Measurements from ENCODE around the gene FAM217B. TPM values are rescaled to one million over a fixed set of nuclear protein-coding genes. Genes with fewer than 3 reads are reported as not detected.
A peak's percentile ranks its signal among the peaks of the same experiment; 100 is the strongest.

The FAM217B gene
- total and polyA plus RNA-seq, 2 donors (not counting 1 experiment from before 2014, with no cell fraction given) = 3.5 to 6.3 TPM

GRCh38 chr20:59931511-59932312, 8.5 kb upstream of the FAM217B start:
- H3K27me3 ChIP-seq (ENCODE audit: control insufficient read depth, insufficient read depth, low read length) = no peaks in the 10 kb centered on the region
- H3K9me3 ChIP-seq (ENCODE audit: control insufficient read depth, insufficient read depth, low read depth, low read length) = no peaks in the 10 kb centered on the region
- H3K4me2 ChIP-seq (ENCODE audit: extremely low read depth, insufficient read depth, low read length) = no peak overlapping the region
- no peaks in the 10 kb centered on the region for H3K79me2 ChIP-seq (ENCODE audit: control insufficient read depth, insufficient read depth, low read length)
- H3K36me3 ChIP-seq (ENCODE audit: control insufficient read depth, insufficient read depth, low read length) = no peaks in the 10 kb centered on the region
- no peak overlapping the region for H3K4me3 ChIP-seq (replicated peaks in 1 of 4; ENCODE audit: control extremely low read depth in 1 of 4, insufficient read depth in 1 of 4, low read depth in 3 of 4, low read length in 4 of 4)
- no peaks in the 10 kb centered on the region for H3K4me1 ChIP-seq (ENCODE audit: control insufficient read depth, extremely low read depth, insufficient read depth, low read length)
- H4K20me1 ChIP-seq (ENCODE audit: control insufficient read depth, extremely low read depth, insufficient read depth, low read length) = no peaks in the 10 kb centered on the region
- no peak overlapping the region for H3K9ac ChIP-seq (ENCODE audit: insufficient read depth, low read length)
- TF ChIP-seq CTCF (conservative IDR thresholded peaks at IDR 0.05 in 1 of 2, IDR thresholded peaks at IDR 0.05 in 1 of 2; ENCODE audit: low read depth in 1 of 2, low read length in 2 of 2) = no peak
- TF ChIP-seq EZH2 (IDR thresholded peaks at IDR 0.05; ENCODE audit: low read length, missing control alignments) = no peak
- no peak overlapping the region for H3K27ac ChIP-seq (ENCODE audit: insufficient read depth, low read length)
- H2AFZ ChIP-seq (ENCODE audit: low read length) = no peak overlapping the region
- no peak for DNase-seq (ENCODE audit: low read depth in 2 of 2)

- H3K27ac ChIP-seq (ENCODE audit: insufficient read depth, low read length) = no peak overlapping the region
- H3K27me3 ChIP-seq (ENCODE audit: control insufficient read depth, insufficient read depth, low read length) = no peaks in the 10 kb centered on the region
- H3K4me2 ChIP-seq (ENCODE audit: extremely low read depth, insufficient read depth, low read length) = no peak overlapping the region
- no peaks in the 10 kb centered on the region for H3K9me3 ChIP-seq (ENCODE audit: control insufficient read depth, insufficient read depth, low read depth, low read length)
- no peak for TF ChIP-seq EZH2 (IDR thresholded peaks at IDR 0.05; ENCODE audit: low read length, missing control alignments)
- TF ChIP-seq CTCF (conservative IDR thresholded peaks at IDR 0.05 in 1 of 2, IDR thresholded peaks at IDR 0.05 in 1 of 2; ENCODE audit: low read depth in 1 of 2, low read length in 2 of 2) = no peak
- no peaks in the 10 kb centered on the region for H3K4me1 ChIP-seq (ENCODE audit: control insufficient read depth, extremely low read depth, insufficient read depth, low read length)
- H3K4me3 ChIP-seq (replicated peaks in 1 of 4; ENCODE audit: control extremely low read depth in 1 of 4, insufficient read depth in 1 of 4, low read depth in 3 of 4, low read length in 4 of 4) = no peak overlapping the region
- no peaks in the 10 kb centered on the region for H4K20me1 ChIP-seq (ENCODE audit: control insufficient read depth, extremely low read depth, insufficient read depth, low read length)
- no peaks in the 10 kb centered on the region for H3K79me2 ChIP-seq (ENCODE audit: control insufficient read depth, insufficient read depth, low read length)
- no peak overlapping the region for H3K9ac ChIP-seq (ENCODE audit: insufficient read depth, low read length)
- no peak overlapping the region for H2AFZ ChIP-seq (ENCODE audit: low read length)
- no peak for DNase-seq (ENCODE audit: low read depth in 2 of 2)
- no peaks in the 10 kb centered on the region for H3K36me3 ChIP-seq (ENCODE audit: control insufficient read depth, insufficient read depth, low read length)
Observed at GRCh38 chr20:59932616-59933295, 7.4 kb upstream of the FAM217B start.

- no peaks in the 10 kb centered on the region for H3K4me1 ChIP-seq (ENCODE audit: control insufficient read depth, extremely low read depth, insufficient read depth, low read length)
- H2AFZ ChIP-seq (ENCODE audit: low read length) = peak within 1 kb of the TSS; percentile 86
- TF ChIP-seq CTCF (conservative IDR thresholded peaks at IDR 0.05 in 1 of 2, IDR thresholded peaks at IDR 0.05 in 1 of 2; ENCODE audit: low read depth in 1 of 2, low read length in 2 of 2) (no peak), EZH2 (IDR thresholded peaks at IDR 0.05; ENCODE audit: low read length, missing control alignments) (no peak)
- no peaks in the 10 kb centered on the region for H3K79me2 ChIP-seq (ENCODE audit: control insufficient read depth, insufficient read depth, low read length)
- no peak within 1 kb of the TSS for H3K27ac ChIP-seq (ENCODE audit: insufficient read depth, low read length)
- H3K36me3 ChIP-seq (ENCODE audit: control insufficient read depth, insufficient read depth, low read length) = no peaks in the 10 kb centered on the region
- H4K20me1 ChIP-seq (ENCODE audit: control insufficient read depth, extremely low read depth, insufficient read depth, low read length) = no peaks in the 10 kb centered on the region
- peak; percentile 25 to 28 for DNase-seq (ENCODE audit: low read depth in 2 of 2)
- H3K4me2 ChIP-seq (ENCODE audit: extremely low read depth, insufficient read depth, low read length) = peak within 1 kb of the TSS; percentile 81
- H3K9me3 ChIP-seq (ENCODE audit: control insufficient read depth, insufficient read depth, low read depth, low read length) = no peaks in the 10 kb centered on the region
- peak within 1 kb of the TSS; percentile 49 for H3K9ac ChIP-seq (ENCODE audit: insufficient read depth, low read length)
- H3K4me3 ChIP-seq (replicated peaks in 1 of 4; ENCODE audit: control extremely low read depth in 1 of 4, insufficient read depth in 1 of 4, low read depth in 3 of 4, low read length in 4 of 4) = peak within 1 kb of the TSS; percentile 46 to 70 (median 61)
- H3K27me3 ChIP-seq (ENCODE audit: control insufficient read depth, insufficient read depth, low read length) = no peaks in the 10 kb centered on the region
Observed at GRCh38 chr20:59933296-59933848, 6.8 kb upstream of the FAM217B start, which contains the start of gene SYCP2. Gene SYCP2 (minus strand): TSS chr20:59933637. CDS start chr20:59922413, 11,224 bp downstream.

Data from fibroblast of lung (primary cell).